Measurements from ENCODE around the gene SYTL3.

DNA sequence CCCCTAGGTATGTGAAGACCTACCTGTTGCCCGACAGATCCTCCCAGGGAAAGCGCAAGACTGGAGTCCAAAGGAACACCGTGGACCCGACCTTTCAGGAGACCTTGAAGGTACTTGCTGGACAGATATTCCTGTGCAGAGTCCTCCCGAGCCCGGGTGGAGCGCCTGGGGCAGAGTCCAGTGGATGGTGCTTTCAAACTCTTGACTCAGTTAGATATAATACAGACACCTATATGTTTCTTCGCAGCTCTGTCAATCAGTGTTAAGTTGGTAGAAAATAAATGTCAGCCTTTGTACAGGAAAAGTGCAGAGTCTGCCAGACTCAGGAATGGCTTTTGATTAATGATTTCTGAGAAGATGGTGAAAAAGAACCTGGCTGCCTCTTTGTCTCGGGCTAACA, 102.1 kb downstream of the SYTL3 start:
- TF ChIP-seq POLR2AphosphoS5 (IDR thresholded peaks at IDR 0.05) (no peak), CTCF (IDR thresholded peaks at IDR 0.05) (no peak), POLR2A (IDR thresholded peaks at IDR 0.05) (no peak)

Measured in suprapubic skin (tissue), 4 donors.